Measurements from ENCODE around the gene ALDH1A3. TPM values are rescaled to one million over a fixed set of nuclear protein-coding genes. Genes with fewer than 3 reads are reported as not detected.

Gene ALDH1A3
- total and polyA plus RNA-seq, 2 experiments from 2014 or later = 4.0 to 19.8 TPM

DNA sequence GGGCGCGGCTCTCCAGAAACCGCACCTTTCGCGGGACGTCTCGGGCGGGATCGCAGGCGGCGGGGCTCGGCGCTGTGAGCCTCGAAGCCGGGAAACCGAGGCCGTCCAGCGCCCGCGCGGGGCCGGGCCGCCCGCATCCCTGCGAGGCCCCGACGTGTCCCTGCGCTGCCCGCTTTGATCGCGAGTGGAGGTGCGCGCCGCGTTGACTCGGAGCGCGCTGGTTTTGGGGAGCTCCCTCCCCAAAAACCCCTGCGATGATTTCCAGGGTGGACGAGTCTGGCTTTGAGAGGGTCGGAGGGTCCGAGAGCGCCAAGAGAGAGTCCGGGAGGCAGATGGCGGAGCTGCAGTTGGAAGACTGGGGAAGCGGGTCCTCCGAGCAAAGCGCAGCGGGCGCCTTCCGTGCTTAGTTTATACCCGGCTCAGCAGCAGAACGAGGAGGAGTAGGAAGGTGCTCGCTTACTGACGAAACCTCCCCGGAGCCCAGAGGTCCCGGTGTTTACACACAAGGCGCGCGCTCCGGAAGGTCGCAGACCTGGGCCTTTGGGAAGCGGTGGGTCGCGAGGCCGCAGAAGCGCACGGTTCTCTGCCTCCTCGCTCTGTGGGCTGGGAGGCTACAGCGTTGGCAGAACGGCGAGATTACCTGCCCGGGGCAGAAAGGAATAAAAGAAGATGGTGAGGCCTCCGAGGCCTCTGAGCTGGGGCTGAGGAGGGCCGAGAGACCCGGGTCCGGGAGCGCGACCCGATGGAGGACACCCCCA, 687 bp downstream of the ALDH1A3 start (continued):
- TF ChIP-seq JUNB (IDR thresholded peaks at IDR 0.05; ENCODE audit: unreplicated experiment) (no peak), POLR2AphosphoS5 (IDR thresholded peaks at IDR 0.05; ENCODE audit: low read depth) (no peak), EZH2 (IDR thresholded peaks at IDR 0.05; ENCODE audit: low read depth, unreplicated experiment) (peak; percentile 90), STAT1 (IDR thresholded peaks at IDR 0.05; ENCODE audit: unreplicated experiment) (no peak), ZNF331 (CRISPR knock-in tag; IDR thresholded peaks at IDR 0.05; ENCODE audit: low read depth) (no peak)
- TF ChIP-seq, protein P1, sequence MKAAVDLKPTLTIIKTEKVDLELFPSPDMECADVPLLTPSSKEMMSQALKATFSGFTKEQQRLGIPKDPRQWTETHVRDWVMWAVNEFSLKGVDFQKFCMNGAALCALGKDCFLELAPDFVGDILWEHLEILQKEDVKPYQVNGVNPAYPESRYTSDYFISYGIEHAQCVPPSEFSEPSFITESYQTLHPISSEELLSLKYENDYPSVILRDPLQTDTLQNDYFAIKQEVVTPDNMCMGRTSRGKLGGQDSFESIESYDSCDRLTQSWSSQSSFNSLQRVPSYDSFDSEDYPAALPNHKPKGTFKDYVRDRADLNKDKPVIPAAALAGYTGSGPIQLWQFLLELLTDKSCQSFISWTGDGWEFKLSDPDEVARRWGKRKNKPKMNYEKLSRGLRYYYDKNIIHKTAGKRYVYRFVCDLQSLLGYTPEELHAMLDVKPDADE (IDR thresholded peaks at IDR 0.05) = no peak

DNA sequence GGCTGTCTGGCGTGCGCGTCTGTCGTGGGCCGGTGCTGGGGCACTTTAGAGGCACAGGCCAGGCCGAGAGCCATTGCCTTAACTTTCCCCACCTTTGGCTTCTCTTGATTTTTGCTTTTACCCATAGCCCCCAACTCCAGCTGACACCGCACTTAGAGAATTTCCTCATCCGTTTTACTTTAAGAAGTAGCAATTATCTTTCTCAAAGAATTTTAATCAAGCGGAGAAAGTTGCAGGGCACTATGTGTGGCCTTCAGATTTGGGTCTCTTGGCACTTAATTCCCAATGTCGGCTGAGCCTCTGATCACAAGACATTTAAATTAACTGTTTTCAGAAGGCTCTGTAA, 1.2 kb downstream of the ALDH1A3 start:
- Mint-ChIP-seq H3K9me3 (0 out of 3 replicates have a peak, but pooled peaks cover 2% of the 10 kb centered on the region), H3K27ac (no peak overlapping the region), H3K4me1 (peaks cover 31% of the 10 kb centered on the region), H3K27me3 (ENCODE audit: insufficient read depth, low read depth, poor library complexity) (peaks cover 52% of the 10 kb centered on the region), H3K36me3 (ENCODE audit: low read depth) (no peaks in the 10 kb centered on the region; the same call in 2 of the 3 replicates), H3K4me3 (peak overlapping the region; percentile 85)
- Histone ChIP-seq H3K4me1 (ENCODE audit: insufficient read depth) (peaks cover 21% of the 10 kb centered on the region), H3K36me3 (ENCODE audit: insufficient read depth) (no peaks in the 10 kb centered on the region), H3K27me3 (ENCODE audit: insufficient read depth) (peaks cover 73% of the 10 kb centered on the region), H3K4me2 (peak overlapping the region; percentile 94), H3K27ac (ENCODE audit: low read depth) (no peak overlapping the region), H4K20me1 (replicated peaks; ENCODE audit: insufficient read depth) (no peaks in the 10 kb centered on the region), H3F3A (replicated peaks; ENCODE audit: low read depth) (peaks cover 11% of the 10 kb centered on the region; the same call in 1 of the 2 replicates), H3K9me2 (ENCODE audit: insufficient read depth) (no peaks in the 10 kb centered on the region), H2AFZ (peak overlapping the region; percentile 98), H3K79me2 (replicated peaks; ENCODE audit: insufficient read depth) (no peaks in the 10 kb centered on the region), H3K4me3 (peak overlapping the region; percentile 76)
- ATAC-seq (peak; percentile 38; the same call in 2 of the 3 replicates), DNase-seq (ENCODE audit: low spot score) (no peak)
- TF ChIP-seq ZNF331 (CRISPR knock-in tag; IDR thresholded peaks at IDR 0.05; ENCODE audit: low read depth) = no peak
- no peak for TF ChIP-seq STAT1 (IDR thresholded peaks at IDR 0.05; ENCODE audit: unreplicated experiment)
- no peak for TF ChIP-seq POLR2AphosphoS5 (IDR thresholded peaks at IDR 0.05; ENCODE audit: low read depth)
- peak; percentile 68 for TF ChIP-seq EZH2 (IDR thresholded peaks at IDR 0.05; ENCODE audit: low read depth, unreplicated experiment)
- TF ChIP-seq, protein P2, sequence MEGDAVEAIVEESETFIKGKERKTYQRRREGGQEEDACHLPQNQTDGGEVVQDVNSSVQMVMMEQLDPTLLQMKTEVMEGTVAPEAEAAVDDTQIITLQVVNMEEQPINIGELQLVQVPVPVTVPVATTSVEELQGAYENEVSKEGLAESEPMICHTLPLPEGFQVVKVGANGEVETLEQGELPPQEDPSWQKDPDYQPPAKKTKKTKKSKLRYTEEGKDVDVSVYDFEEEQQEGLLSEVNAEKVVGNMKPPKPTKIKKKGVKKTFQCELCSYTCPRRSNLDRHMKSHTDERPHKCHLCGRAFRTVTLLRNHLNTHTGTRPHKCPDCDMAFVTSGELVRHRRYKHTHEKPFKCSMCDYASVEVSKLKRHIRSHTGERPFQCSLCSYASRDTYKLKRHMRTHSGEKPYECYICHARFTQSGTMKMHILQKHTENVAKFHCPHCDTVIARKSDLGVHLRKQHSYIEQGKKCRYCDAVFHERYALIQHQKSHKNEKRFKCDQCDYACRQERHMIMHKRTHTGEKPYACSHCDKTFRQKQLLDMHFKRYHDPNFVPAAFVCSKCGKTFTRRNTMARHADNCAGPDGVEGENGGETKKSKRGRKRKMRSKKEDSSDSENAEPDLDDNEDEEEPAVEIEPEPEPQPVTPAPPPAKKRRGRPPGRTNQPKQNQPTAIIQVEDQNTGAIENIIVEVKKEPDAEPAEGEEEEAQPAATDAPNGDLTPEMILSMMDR (conservative IDR thresholded peaks at IDR 0.05; ENCODE audit: low read depth in 2 of 2) = no peak
- TF ChIP-seq CREB1 (CRISPR knock-in tag; IDR thresholded peaks at IDR 0.05; ENCODE audit: low read depth) = no peak
- TF ChIP-seq, protein P3, sequence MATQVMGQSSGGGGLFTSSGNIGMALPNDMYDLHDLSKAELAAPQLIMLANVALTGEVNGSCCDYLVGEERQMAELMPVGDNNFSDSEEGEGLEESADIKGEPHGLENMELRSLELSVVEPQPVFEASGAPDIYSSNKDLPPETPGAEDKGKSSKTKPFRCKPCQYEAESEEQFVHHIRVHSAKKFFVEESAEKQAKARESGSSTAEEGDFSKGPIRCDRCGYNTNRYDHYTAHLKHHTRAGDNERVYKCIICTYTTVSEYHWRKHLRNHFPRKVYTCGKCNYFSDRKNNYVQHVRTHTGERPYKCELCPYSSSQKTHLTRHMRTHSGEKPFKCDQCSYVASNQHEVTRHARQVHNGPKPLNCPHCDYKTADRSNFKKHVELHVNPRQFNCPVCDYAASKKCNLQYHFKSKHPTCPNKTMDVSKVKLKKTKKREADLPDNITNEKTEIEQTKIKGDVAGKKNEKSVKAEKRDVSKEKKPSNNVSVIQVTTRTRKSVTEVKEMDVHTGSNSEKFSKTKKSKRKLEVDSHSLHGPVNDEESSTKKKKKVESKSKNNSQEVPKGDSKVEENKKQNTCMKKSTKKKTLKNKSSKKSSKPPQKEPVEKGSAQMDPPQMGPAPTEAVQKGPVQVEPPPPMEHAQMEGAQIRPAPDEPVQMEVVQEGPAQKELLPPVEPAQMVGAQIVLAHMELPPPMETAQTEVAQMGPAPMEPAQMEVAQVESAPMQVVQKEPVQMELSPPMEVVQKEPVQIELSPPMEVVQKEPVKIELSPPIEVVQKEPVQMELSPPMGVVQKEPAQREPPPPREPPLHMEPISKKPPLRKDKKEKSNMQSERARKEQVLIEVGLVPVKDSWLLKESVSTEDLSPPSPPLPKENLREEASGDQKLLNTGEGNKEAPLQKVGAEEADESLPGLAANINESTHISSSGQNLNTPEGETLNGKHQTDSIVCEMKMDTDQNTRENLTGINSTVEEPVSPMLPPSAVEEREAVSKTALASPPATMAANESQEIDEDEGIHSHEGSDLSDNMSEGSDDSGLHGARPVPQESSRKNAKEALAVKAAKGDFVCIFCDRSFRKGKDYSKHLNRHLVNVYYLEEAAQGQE (IDR thresholded peaks at IDR 0.05; ENCODE audit: unreplicated experiment) = no peak
- no peak for TF ChIP-seq EZH2phosphoT487 (IDR thresholded peaks at IDR 0.05; ENCODE audit: unreplicated experiment)
- no peak for TF ChIP-seq JUNB (IDR thresholded peaks at IDR 0.05; ENCODE audit: unreplicated experiment)
